Cardiac fibroblast (primary cell): Measurements from ENCODE around the gene STAT5B.
A peak's percentile ranks its signal among the peaks of the same experiment; 100 is the strongest.

Experiments
- DNase-seq, 2 donors: peaks; one replicate each; pipeline versions ENCODE4 v3.0.0 to v3.0.0-alpha.2; 2010; ENCODE audit warnings: low read depth in 2 of 2
- H3K4me3 ChIP-seq, 2 donors: replicated peaks in 1 of 2; 1 replicate in 1 of 2; 2 replicates in 1 of 2; pipeline ENCODE4 v1.5.1; 2011; ENCODE audit warnings: low read depth in 2 of 2, low read length in 2 of 2, mild to moderate bottlenecking in 2 of 2, moderate library complexity in 1 of 2
- CTCF ChIP-seq: IDR thresholded peaks from one replicate; pipeline ENCODE4 v1.5.1; 2011; ENCODE audit warnings: low read depth, mild to moderate bottlenecking, low read length, inconsistent platforms

The STAT5B gene

GRCh38 chr17:42198897-42199296, 77.3 kb downstream of the STAT5B start:
- no peak for TF ChIP-seq CTCF
- no peak for DNase-seq
- no peak overlapping the region for H3K4me3 ChIP-seq

GRCh38 chr17:42197564-42198156, 78.5 kb downstream of the STAT5B start:
- TF ChIP-seq CTCF: no peak
- DNase-seq: no peak
- no peak overlapping the region for H3K4me3 ChIP-seq

- DNase-seq: peak; percentile 77 to 79
- no peak for TF ChIP-seq CTCF
- H3K4me3 ChIP-seq: peak within 1 kb of the TSS; percentile 54 to 75
These were observed 82.0 kb downstream of the STAT5B start, which contains the start of gene GHDC for GRCh38 chr17:42193969-42194899. Gene GHDC (minus strand): TSS chr17:42194494. CDS start chr17:42193581, 913 bp downstream.

GRCh38 chr17:42193216-42193968, 82.8 kb downstream of the STAT5B start:
- DNase-seq: no peak
- no peak for TF ChIP-seq CTCF
- H3K4me3 ChIP-seq: peak overlapping the region in 1 of 2 donors; percentile 75

GRCh38 chr17:42192189-42193126, 83.7 kb downstream of the STAT5B start:
- TF ChIP-seq CTCF: no peak
- no peak overlapping the region for H3K4me3 ChIP-seq
- DNase-seq: no peak

GRCh38 chr17:42191275-42191608, 84.9 kb downstream of the STAT5B start:
- DNase-seq: no peak
- no peak overlapping the region for H3K4me3 ChIP-seq
- TF ChIP-seq CTCF: no peak
